ENCODE data around the gene VMAC. TPM values are rescaled to one million over a fixed set of nuclear protein-coding genes. Genes with fewer than 3 reads are reported as not detected.

VMAC gene
- total and polyA plus RNA-seq, 9 of the 15 experiments (the other 6 are each of a cell fraction or from before 2014, with no cell fraction given): 0.03 to 3.4 (median 1.1) TPM

- TF ChIP-seq CEBPZ (IDR thresholded peaks at IDR 0.05; ENCODE audit: borderline replicate concordance, low read depth, low read length): no peak
- TF ChIP-seq, protein P1, sequence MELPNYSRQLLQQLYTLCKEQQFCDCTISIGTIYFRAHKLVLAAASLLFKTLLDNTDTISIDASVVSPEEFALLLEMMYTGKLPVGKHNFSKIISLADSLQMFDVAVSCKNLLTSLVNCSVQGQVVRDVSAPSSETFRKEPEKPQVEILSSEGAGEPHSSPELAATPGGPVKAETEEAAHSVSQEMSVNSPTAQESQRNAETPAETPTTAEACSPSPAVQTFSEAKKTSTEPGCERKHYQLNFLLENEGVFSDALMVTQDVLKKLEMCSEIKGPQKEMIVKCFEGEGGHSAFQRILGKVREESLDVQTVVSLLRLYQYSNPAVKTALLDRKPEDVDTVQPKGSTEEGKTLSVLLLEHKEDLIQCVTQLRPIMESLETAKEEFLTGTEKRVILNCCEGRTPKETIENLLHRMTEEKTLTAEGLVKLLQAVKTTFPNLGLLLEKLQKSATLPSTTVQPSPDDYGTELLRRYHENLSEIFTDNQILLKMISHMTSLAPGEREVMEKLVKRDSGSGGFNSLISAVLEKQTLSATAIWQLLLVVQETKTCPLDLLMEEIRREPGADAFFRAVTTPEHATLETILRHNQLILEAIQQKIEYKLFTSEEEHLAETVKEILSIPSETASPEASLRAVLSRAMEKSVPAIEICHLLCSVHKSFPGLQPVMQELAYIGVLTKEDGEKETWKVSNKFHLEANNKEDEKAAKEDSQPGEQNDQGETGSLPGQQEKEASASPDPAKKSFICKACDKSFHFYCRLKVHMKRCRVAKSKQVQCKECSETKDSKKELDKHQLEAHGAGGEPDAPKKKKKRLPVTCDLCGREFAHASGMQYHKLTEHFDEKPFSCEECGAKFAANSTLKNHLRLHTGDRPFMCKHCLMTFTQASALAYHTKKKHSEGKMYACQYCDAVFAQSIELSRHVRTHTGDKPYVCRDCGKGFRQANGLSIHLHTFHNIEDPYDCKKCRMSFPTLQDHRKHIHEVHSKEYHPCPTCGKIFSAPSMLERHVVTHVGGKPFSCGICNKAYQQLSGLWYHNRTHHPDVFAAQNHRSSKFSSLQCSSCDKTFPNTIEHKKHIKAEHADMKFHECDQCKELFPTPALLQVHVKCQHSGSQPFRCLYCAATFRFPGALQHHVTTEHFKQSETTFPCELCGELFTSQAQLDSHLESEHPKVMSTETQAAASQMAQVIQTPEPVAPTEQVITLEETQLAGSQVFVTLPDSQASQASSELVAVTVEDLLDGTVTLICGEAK (IDR thresholded peaks at IDR 0.05): no peak
- TF ChIP-seq, protein P1 (CRISPR knock-in tag; IDR thresholded peaks at IDR 0.05): no peak
- no peak for TF ChIP-seq BRD9 (IDR thresholded peaks at IDR 0.05; ENCODE audit: low read depth, partially characterized antibody)
- TF ChIP-seq RFX1 (IDR thresholded peaks at IDR 0.05): no peak
- no peak for TF ChIP-seq MAZ (CRISPR knock-in tag; conservative IDR thresholded peaks at IDR 0.05 in 1 of 2, IDR thresholded peaks at IDR 0.05 in 1 of 2)
- TF ChIP-seq POLR2AphosphoS2 (IDR thresholded peaks at IDR 0.05; ENCODE audit: low read length): no peak
- TF ChIP-seq, protein P2, sequence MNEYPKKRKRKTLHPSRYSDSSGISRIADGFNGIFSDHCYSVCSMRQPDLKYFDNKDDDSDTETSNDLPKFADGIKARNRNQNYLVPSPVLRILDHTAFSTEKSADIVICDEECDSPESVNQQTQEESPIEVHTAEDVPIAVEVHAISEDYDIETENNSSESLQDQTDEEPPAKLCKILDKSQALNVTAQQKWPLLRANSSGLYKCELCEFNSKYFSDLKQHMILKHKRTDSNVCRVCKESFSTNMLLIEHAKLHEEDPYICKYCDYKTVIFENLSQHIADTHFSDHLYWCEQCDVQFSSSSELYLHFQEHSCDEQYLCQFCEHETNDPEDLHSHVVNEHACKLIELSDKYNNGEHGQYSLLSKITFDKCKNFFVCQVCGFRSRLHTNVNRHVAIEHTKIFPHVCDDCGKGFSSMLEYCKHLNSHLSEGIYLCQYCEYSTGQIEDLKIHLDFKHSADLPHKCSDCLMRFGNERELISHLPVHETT (CRISPR knock-in tag; conservative IDR thresholded peaks at IDR 0.05 in 1 of 2, IDR thresholded peaks at IDR 0.05 in 1 of 2): no peak
- peak; percentile 56 to 68 for TF ChIP-seq RAD21 (CRISPR knock-in tag; conservative IDR thresholded peaks at IDR 0.05 in 1 of 2, IDR thresholded peaks at IDR 0.05 in 1 of 2)
- TF ChIP-seq POLR2B (IDR thresholded peaks at IDR 0.05; ENCODE audit: low read depth, partially characterized antibody): peak; percentile 68
- no peak for TF ChIP-seq ZNF551 (CRISPR knock-in tag; IDR thresholded peaks at IDR 0.05)
Observed at GRCh38 chr19:5891938-5892771, 12.5 kb upstream of the VMAC start (continued).
